Pancreas (tissue), 10 donors: ENCODE data around the gene ALPG. TPM values are rescaled to one million over a fixed set of nuclear protein-coding genes. Genes with fewer than 3 reads are reported as not detected.

ENCODE experiments used
- ATAC-seq, 4 donors: fragments of 200-7000 bp; cut with Tn5 transposase; one replicate each; pipeline versions ENCODE4 v1.8.0 to v1.9.1; 2020; ENCODE audit warnings: mild to moderate bottlenecking in 4 of 4, moderate library complexity in 4 of 4
- DNase-seq, 6 donors: peaks; one replicate each; pipeline ENCODE4 v3.0.0-alpha.2; 2020
- FAIRE-seq: peaks from 2 replicates; lab custom pipeline; 2012; peaks lifted over from hg19 to GRCh38; lab: Jason Lieb, UNC
- H3K27ac ChIP-seq, 4 donors: fragments of 200-600 bp; sonication (generic); 1 replicate in 3 of 4; 2 replicates in 1 of 4; pipeline versions ENCODE4 v1.5.0 to v1.8.0; 2020
- H3K27me3 ChIP-seq, 4 donors: fragments of 200-600 bp; one replicate each; pipeline ENCODE4 v1.8.0; 2021
- H3K36me3 ChIP-seq, 3 donors: fragments of 200-600 bp; sonication (generic) in 1 of 3; one replicate each; pipeline versions ENCODE4 v1.5.0 to v1.8.0; 2020 to 2021
- H3K4me1 ChIP-seq, 3 donors: fragments of 200-600 bp; one replicate each; pipeline ENCODE4 v1.8.0; 2021
- H3K4me3 ChIP-seq, 4 donors: fragments of 200-600 bp; sonication (generic) in 2 of 4; one replicate each; pipeline versions ENCODE4 v1.5.0 to v1.8.0; 2020 to 2021
- H3K9me3 ChIP-seq, 4 donors: fragments of 200-600 bp; one replicate each; pipeline ENCODE4 v1.8.0; 2021
- WGBS, 2 donors: extraction: QIAGEN DNeasy Blood & Tissue Kit; methylation state at CpG; one replicate each; pipeline ENCODE4 v1.1.7; 2013; 5-methylcytosine and 5-hydroxymethylcytosine counted together
- intact Hi-C, 3 donors: fragments of 100-400 bp; cut with DNase I; formaldehyde crosslinking; loops; one replicate each; pipeline versions ENCODE4 v1.11.1 to v1.14.2; 2022
- polyA plus RNA-seq, 2 donors: library from polyadenylated mRNA; stranded (reverse); fragments of 200-250 nt; gene quantifications; one replicate each; pipeline ENCODE4 v1.2.3, GENCODE V29; 2013
- total RNA-seq, 6 donors: library from RNA; stranded (reverse); fragmentation: NEBNext Ultra II Directional in 4 of 6; extraction: Animal tissue kit (Norgen Biotek cat#: 25700) in 4 of 6; gene quantifications; one replicate each; pipeline versions ENCODE4 v1.2.1 to v1.2.4, GENCODE V29; 2021 to 2023
- TF ChIP-seq, protein P1 (sequence below), 4 donors: fragments of 200-600 bp; sonication (generic) in 3 of 4; IDR thresholded peaks; one replicate each; pipeline versions ENCODE4 v1.5.0 to v1.8.0; 2021; ENCODE audit warnings: antibody characterized with exemption in 4 of 4
- donor health status: healthy with polysubstance abuse.
- donor health status: DM: no; HTN: no; CAD: no; lungs with moderate emphysema.
- donor health status: DM: no; HTN: no; CAD: no.
- donor health status: control.
- donor health status: control.
- donor health status: Bipolar disorder and iron deficiency.
- donor health status: DM: yes; HTN: yes; CAD: no.
- donor health status: DM: no; HTN: no; CAD: no.
- donor health status: DM: no; HTN: no; CAD: no.
- donor health status: DM: yes; HTN: yes; CAD: no.

The ALPG gene
- total and polyA plus RNA-seq, 8 donors: not detected

DNA sequence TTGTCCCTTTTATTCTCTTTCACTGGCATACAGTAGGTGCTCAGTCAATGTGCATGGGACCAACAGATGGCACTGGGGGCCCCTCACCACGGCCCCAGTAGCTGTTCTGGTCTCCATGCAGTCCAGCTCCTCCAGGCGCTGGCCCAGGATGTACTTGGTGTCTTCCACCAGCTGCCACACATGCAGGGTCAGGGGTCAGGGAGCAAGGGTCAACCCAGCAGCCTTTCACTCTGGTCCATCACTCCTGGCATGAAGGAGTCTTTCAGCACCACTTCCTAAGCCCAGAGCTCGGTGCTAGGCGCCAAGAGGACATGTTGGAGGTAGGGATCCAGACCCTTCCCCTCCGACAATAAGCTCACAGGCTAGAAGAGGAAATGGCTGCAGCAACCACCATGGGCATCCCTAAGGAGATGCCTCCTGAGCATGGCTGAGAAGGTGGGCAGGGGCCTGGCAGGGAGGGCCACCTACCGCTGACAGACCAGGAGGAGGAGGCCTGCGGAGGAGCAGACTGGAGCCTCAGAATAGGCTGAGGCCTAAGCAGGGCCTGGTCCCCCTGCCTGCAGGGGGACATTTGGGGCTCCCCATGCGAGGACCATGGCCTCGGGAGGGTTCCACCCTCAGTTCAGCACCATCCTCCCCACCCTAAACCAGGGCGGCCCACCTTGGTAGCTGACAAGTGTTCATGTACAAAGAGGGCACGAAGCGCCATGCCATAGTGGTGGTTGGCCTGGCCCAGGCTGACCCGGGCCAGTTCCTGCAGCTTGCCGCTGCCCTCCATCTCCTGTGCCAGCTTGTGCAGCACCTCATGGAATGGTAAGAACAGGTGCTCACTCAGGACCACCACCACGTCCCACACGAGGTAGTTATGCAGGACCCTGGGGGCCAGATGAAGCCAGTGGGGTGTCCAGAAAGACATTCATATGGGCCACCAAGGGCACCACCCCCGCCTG is 10.2 kb downstream of the ALPG start:
- WGBS, 2 donors: 81 to 91% methylated on average over 17 of the region's 17 CpGs
- Histone ChIP-seq H3K27ac (no peak overlapping the region), H3K9me3 (no peaks in the 10 kb centered on the region), H3K36me3 (no peaks in the 10 kb centered on the region), H3K27me3 (peaks cover 0 to 17% (median 3%) of the 10 kb centered on the region in 4 donors), H3K4me3 (no peak overlapping the region), H3K4me1 (peaks cover 0 to 11% (median 0%) of the 10 kb centered on the region in 3 donors)
- intact Hi-C loops: no loop called here
- TF ChIP-seq, protein P1, sequence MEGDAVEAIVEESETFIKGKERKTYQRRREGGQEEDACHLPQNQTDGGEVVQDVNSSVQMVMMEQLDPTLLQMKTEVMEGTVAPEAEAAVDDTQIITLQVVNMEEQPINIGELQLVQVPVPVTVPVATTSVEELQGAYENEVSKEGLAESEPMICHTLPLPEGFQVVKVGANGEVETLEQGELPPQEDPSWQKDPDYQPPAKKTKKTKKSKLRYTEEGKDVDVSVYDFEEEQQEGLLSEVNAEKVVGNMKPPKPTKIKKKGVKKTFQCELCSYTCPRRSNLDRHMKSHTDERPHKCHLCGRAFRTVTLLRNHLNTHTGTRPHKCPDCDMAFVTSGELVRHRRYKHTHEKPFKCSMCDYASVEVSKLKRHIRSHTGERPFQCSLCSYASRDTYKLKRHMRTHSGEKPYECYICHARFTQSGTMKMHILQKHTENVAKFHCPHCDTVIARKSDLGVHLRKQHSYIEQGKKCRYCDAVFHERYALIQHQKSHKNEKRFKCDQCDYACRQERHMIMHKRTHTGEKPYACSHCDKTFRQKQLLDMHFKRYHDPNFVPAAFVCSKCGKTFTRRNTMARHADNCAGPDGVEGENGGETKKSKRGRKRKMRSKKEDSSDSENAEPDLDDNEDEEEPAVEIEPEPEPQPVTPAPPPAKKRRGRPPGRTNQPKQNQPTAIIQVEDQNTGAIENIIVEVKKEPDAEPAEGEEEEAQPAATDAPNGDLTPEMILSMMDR (IDR thresholded peaks at IDR 0.05): no peak
- DNase-seq (no peak), ATAC-seq (no peak), FAIRE-seq (no peak)

GRCh38 chr2:232417489-232417888 is 10.8 kb downstream of the ALPG start:
- Histone ChIP-seq H3K4me3 (no peak overlapping the region), H3K36me3 (no peaks in the 10 kb centered on the region), H3K4me1 (peaks cover 0 to 11% (median 0%) of the 10 kb centered on the region in 3 donors), H3K27ac (no peak overlapping the region), H3K27me3 (peaks cover 0 to 22% (median 4%) of the 10 kb centered on the region in 4 donors), H3K9me3 (no peaks in the 10 kb centered on the region)
- FAIRE-seq (no peak), ATAC-seq (no peak), DNase-seq (no peak)
- intact Hi-C loops: no loop called here
- WGBS, 2 donors: 70 to 72% methylated on average over 5 of the region's 5 CpGs
- TF ChIP-seq, protein P1 (IDR thresholded peaks at IDR 0.05): no peak

DNA sequence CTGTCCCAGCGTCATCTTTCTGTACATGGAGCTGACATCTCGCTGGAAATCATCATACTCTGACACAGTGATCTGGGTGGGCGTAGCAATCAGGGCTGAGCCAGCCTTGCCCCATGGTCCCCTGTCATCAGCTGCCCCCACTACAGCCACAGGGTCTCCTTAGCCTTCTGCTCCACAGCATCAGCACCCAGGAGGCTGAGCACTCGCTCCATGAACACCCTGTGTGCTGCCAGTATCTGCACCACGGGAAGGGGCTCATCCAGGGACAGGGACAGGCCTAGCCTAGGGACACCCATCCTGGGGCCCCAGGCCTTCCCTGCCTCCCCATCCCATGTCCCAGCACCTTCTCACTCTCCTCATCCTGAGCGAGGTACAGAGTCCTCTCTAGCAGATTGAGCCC is 11.4 kb downstream of the ALPG start:
- no peak for ATAC-seq
- no peak for FAIRE-seq
- no peak overlapping the region for H3K4me3 ChIP-seq
- peaks cover 0 to 22% (median 4%) of the 10 kb centered on the region in 4 donors for H3K27me3 ChIP-seq
- peaks cover 0 to 11% (median 0%) of the 10 kb centered on the region in 3 donors for H3K4me1 ChIP-seq
- 58 to 61% methylated on average over 6 of the region's 6 CpGs for WGBS, 2 donors
- DNase-seq: peak in 1 of 6 donors; percentile 2
- no peak overlapping the region for H3K27ac ChIP-seq
- intact Hi-C loops: no loop called here
- H3K36me3 ChIP-seq: no peaks in the 10 kb centered on the region
- H3K9me3 ChIP-seq: no peaks in the 10 kb centered on the region
- TF ChIP-seq, protein P1 (IDR thresholded peaks at IDR 0.05): no peak

GRCh38 chr2:232418466-232419244 is 12.0 kb downstream of the ALPG start:
- FAIRE-seq (no peak), DNase-seq (peak in 2 of 6 donors; percentile 56 to 62), ATAC-seq (peak in 3 of 4 donors; percentile 43 to 54 (median 50))
- 1 to 2% methylated on average over 49 of the region's 49 CpGs for WGBS, 2 donors
- TF ChIP-seq, protein P1 (IDR thresholded peaks at IDR 0.05): no peak
- peaks cover 0 to 11% (median 0%) of the 10 kb centered on the region in 3 donors for H3K4me1 ChIP-seq
- intact Hi-C loops: no loop called here
- H3K36me3 ChIP-seq: no peaks in the 10 kb centered on the region
- H3K4me3 ChIP-seq: peak overlapping the region in 1 of 4 donors; percentile 49
- peaks cover 0 to 22% (median 4%) of the 10 kb centered on the region in 4 donors for H3K27me3 ChIP-seq
- no peaks in the 10 kb centered on the region for H3K9me3 ChIP-seq
- H3K27ac ChIP-seq: no peak overlapping the region
